ENCODE results near the gene HS3ST4. TPM values are rescaled to one million over a fixed set of nuclear protein-coding genes. Genes with fewer than 3 reads are reported as not detected.

The HS3ST4 gene
- total and polyA plus RNA-seq, 2 of the 8 experiments (the other 6 are each of a cell fraction or from before 2014, with no cell fraction given), result 1.9 to 3.3 TPM

- TF ChIP-seq MAX (IDR thresholded peaks at IDR 0.05) (no peak), KDM5A (IDR thresholded peaks at IDR 0.05; ENCODE audit: low read length) (no peak), POLR2AphosphoS5 (IDR thresholded peaks at IDR 0.05; ENCODE audit: low read depth, low read length) (no peak), TBP (IDR thresholded peaks at IDR 0.05; ENCODE audit: low read depth, low read length) (no peak), SP2 (IDR thresholded peaks at IDR 0.05; ENCODE audit: low read length) (no peak), SIN3A (conservative IDR thresholded peaks at IDR 0.05 in 1 of 2, IDR thresholded peaks at IDR 0.05 in 1 of 2; ENCODE audit: low read depth in 1 of 2, low read length in 2 of 2) (no peak), CEBPB (IDR thresholded peaks at IDR 0.05; ENCODE audit: low read depth, low read length) (no peak), GTF2F1 (IDR thresholded peaks at IDR 0.05; ENCODE audit: borderline replicate concordance, low read depth, low read length) (no peak), POLR2A (IDR thresholded peaks at IDR 0.05; ENCODE audit: control extremely low read depth in 1 of 2, low read depth in 2 of 2, low read length in 2 of 2) (no peak)
Observed at GRCh38 chr16:26128296-26128695, 436.5 kb downstream of the HS3ST4 start (continued).
